HG03103 (cell line): ENCODE data around the gene WDFY2.
"Not testable (repeated sequence)": the region's sequence is repeated elsewhere in the genome, so short reads cannot be mapped to it uniquely, and the experiment has no call there.

Experiments
- ATAC-seq: cut with Tn5 transposase; IDR thresholded peaks from one replicate; pipeline ENCODE4 v1.9.1; 2021; ENCODE audit warnings: low read depth; ENCODE audit not compliant: unreplicated experiment

WDFY2 gene

DNA sequence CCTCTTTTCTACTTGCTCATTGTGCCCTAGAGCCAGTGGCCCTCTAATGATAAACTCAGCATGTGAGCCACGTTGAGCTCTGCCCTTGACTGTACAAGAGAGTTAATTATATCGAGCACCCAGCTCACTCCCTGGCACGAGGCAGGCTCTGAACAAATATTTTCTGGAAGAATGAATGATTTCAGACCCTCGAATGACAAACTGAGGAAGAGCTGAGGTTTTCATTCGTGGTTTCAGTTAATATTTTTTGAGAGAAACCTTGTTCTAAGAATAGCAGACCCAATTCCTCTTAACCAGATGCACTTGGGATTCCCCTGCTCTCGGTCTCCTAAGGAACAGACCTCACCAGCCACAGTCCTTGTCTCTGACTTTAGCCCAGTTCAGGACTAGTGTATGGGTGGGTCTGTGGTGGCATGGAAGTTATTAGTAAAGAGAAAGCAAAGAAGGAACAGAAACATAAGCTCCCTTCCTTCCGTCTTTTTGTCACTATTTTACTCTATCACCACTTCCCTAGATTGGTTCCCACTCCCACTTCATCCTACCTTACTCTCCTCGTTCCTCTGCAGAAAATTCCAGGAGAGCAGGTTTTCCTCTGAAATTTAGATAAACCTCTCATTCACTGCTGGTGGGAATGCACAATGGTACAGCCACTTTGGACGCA lies 22.1 kb upstream of the WDFY2 start:
- peak; percentile 68 for ATAC-seq

DNA sequence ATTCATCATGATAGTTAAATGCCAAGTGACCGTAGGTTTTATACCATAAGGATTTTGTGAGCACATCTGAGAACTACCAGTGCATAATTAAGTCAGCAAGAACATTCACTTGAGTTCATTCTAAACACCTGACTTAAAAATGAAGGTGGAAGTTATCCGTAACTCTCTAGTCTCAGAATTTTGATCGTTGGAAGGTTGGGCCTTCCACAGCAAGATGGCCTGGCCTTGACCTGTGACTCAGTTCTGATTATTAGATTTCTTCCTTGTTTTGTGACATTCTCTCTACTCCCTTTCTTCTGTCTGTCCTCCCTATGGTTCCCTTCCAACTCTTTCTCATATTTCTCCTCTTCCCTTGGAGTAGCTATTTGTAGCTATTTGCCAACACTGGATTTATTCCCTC lies 20.0 kb upstream of the WDFY2 start:
- ATAC-seq: no peak

DNA sequence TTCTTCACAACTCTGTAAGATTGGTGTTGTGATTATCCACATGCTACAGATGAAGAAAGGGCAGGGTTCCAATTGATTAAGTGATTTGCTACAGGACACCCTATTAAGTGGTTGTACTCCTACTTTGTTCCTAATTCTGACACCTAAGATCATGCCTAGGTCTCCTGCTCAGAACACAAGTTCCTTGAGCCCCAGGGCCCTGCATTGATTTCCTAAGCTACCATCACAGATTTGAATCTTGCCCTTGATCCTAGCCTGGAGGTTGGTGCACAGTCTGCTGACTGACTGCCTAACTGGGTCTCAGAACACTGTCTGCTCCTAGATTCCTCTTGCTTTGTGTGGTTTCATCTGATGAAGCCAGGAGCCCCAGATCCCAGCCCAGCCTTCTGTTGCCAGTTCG lies 19.6 kb upstream of the WDFY2 start:
- no peak for ATAC-seq

DNA sequence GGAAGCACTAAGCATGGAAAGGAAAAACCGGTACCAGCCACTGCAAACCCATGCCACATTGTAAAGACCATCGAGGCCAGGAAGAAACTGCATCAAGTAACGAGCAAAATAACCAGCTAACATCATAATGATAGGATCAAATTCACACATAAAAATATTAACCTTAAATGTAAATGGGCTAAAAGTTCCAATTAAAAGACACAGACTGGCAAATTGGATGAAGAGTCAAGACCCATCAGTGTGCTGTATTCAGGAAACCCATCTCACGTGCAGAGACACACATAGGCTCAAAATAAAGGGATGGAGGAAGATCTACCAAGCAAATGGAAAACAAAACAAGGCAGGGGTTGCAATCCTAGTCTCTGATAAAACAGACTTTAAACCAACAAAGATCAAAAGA lies 15.3 kb upstream of the WDFY2 start:
- ATAC-seq: not testable (repeated sequence)

DNA sequence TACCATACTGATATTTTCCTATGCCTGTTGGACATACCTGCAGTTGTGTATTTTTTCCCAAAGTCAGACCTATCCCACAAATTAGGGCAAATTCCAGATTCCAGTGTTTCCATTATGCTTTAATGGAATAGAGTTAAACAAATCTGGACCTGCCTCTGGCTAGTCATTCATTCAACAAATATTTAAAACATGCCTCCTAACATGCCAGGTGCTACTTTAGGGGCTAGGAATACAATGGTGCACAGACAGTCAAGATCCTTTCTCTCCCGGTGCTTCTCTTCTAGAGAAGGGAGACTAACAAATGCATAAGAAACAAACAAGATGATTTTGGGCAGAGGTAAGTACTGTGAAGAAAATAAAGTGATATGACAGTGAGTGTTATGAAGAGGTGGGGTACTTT lies 7.5 kb upstream of the WDFY2 start:
- ATAC-seq: no peak

DNA sequence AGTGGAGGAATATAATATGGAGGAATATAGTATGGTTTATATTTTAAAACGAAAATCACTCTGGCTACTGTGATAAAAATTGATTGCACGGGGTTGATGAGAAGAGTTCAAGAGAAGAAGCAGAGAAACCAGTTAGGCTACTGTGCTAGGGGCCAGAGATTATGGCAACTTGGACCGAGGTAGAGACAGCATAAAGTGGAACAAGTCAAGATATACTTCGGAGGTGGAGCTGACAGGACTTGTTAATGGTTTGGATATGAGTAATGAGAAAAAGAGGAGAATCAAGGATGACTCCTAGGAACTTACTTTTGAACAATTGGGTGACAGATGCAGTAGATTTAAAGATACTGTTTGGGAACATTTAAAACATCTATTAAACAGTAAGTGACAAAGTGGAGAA lies 6.6 kb upstream of the WDFY2 start:
- no peak for ATAC-seq

DNA sequence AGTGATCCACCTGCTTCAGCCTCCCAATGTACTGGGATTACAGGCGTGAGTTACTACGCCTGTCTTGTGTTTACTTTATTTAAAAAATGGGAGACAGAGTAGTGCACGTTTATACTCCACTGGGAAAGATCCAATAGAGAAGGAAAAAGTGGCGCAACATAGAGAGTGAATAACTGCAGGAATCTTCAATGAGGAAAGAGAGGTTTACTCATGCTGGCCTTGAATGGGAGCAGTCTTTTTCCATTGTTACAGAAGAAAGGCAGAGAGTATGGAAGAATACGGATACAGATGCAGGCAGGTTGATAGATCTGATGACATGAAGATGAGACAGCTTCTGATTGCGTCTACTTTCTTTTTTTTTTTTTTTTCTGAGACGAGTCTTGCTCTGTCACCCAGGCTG lies 4.6 kb upstream of the WDFY2 start:
- no peak for ATAC-seq

DNA sequence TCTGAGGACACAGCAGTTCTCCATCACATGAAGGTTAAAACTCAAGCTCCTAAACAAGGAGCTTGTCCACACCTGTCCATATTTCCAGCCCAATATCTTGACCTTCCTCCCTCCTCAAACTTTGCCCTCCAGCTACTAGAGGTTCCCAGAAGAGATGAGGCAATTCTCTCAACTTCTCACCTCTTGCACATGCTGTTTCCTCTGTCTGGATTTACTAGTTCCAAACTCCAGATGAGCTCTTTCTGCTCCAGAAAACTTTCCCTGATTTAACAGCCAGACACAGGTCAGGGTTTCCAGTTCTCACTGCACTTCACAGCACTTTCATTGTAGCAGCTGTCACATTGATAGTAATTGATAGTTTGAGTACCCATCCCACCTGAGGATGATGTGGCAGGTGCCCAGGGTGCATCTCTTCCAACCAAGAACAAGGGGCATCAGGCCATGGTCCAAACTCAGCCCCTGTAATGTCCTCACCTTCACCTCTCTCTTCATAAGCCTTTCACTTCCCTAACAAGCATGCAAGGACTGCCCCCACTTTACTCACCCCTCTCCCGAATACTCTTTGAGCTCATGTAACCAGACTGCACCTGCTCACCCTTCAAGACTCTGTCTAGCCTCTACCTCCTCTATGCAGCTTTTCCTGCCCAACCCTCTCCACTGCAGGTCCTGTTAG lies 3.0 kb upstream of the WDFY2 start:
- ATAC-seq: no peak

DNA sequence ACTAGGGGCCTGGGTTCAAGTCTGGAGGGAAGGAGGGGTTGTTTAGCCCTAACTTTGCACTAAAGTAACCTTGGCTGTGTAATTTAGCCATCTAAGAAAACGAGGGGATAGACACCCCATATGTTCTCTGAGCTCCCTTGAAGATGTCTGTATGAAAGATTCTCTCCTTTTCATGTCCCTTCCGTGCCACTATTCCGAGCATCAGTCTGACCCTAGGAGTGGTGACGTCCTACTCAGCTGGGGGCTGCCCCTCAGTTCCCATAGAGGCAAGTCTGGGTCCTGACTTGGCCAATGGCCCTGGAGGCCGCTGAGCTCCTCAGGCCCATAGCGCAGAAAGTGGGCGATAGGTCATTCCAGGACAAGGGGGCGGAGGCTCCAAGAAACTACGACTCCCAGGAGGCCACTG lies 790 bp upstream of the WDFY2 start:
- no peak for ATAC-seq

DNA sequence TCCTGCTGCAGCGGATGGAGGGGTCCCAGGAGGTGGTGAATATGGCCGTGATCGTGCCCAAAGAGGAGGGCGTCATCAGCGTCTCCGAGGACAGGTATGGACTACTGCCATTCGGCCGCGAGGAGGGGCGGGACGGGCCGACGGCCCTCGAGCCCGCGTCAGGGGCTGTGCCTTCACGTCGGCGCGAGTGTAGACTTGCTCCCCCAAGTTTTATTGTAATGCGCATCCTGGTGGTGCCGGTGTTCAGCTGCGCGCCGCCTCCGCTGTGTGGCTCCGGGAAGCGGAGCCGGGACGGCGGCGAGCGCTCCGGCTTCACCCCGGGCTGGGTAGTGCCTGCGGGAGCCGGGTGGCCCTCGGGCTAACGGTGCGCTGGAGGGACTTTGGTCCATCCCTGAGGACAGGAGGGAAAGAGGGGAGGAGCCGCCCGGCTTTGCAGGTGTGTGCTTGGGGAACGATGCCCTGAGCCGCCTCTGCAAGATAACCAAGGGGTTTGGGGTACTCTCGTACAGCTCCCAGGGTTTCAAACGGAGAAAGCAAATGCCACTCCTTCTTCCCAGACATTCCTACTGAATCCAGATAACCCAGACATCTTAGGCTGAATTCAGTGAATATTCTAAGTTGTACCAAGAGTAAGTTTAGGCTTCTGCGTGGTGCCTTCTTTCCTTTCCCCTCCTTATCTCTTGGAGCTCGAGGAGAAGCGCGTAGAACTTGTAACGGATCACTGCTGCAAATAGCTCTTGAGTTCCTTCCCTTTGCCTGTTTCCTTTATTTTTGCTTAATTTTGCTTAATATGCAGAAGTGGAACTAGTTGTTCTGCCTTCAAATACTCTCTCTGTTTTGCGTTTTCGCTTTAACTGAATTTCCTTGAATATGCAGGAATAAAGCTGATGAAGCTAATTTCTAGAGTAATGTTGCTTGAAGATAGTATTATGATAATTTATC lies 740 bp downstream of the WDFY2 start:
- peak; percentile 32 for ATAC-seq

DNA sequence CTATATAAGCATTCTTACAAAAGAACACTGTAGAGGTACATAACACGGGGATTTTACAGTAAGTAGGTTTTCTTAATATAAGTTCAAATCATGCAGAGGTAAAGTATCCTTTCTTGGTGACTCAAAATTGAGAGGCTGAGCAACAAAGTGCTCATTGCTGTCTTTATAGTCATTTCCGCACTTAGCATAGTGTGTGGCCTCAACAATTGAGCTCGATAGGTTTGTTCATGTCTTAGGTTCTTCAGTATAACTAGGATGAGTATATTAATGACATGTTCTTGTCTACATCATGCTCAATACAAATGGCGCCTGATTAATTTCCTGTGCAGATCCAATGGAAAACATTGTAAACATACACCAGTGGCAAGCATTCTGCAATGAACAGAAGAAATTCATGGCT lies 1.4 kb downstream of the WDFY2 start:
- no peak for ATAC-seq

DNA sequence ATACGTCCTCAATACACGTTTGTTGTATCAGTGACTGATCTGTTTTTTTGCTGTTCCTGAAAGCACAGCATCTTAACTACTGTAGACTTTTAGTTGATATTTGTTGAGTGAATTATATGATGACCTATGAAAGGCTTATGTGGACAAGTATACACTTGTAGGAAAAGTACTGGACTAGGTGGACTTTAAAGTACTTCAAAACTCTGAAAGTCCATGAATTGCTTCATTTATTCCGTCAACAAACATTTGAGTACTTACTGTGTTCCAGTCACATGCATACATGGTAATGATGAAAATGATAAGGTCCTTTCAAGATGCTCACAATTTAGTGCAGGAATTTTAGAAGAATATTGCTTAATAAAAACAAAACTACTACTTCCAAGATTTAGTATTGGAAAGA lies 3.1 kb downstream of the WDFY2 start:
- no peak for ATAC-seq

DNA sequence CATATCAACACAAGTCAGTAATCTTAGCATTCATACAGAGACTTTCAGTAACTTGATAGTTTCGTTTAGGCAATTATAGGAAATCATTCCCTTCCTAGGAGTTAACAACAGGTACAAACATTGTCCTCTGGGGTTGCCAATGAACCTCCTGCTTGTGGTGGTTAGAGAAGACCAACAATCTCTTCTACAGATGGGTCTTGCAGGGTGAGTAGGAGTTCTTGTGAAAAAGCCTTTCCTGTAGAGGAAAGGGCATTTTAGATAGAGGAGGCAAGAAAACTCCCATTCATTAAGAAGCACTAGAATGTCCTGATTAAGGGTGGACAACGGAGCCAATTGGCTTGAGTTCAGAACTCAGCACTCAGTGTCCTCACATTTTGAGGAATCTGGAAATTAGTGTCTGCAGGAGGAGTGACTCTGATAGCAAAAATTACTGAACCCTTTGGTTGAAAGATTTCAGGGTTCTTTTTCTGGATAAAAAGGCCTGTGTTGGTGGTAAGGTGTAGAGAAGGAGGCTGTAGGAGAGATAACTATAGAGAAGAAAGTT lies 4.2 kb downstream of the WDFY2 start:
- no peak for ATAC-seq

DNA sequence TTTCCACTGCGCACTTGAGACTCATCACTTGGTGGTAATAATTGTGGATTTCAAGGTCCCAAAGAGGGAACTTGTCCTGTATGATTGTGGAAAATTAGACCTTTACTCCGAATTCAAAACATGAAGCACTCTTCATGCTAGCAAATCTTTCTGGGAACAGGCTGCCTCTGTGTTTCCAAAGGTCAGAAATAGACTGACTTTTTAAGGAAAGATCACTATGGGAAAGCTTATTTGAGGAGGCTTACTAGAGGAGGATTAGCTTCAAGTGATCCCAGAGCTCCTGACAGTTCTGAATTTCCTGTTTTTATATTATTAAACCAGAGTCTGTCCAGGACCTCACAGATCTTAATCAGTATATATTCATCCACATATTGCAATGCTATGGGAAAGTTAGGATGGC lies 5.5 kb downstream of the WDFY2 start:
- ATAC-seq: no peak

DNA sequence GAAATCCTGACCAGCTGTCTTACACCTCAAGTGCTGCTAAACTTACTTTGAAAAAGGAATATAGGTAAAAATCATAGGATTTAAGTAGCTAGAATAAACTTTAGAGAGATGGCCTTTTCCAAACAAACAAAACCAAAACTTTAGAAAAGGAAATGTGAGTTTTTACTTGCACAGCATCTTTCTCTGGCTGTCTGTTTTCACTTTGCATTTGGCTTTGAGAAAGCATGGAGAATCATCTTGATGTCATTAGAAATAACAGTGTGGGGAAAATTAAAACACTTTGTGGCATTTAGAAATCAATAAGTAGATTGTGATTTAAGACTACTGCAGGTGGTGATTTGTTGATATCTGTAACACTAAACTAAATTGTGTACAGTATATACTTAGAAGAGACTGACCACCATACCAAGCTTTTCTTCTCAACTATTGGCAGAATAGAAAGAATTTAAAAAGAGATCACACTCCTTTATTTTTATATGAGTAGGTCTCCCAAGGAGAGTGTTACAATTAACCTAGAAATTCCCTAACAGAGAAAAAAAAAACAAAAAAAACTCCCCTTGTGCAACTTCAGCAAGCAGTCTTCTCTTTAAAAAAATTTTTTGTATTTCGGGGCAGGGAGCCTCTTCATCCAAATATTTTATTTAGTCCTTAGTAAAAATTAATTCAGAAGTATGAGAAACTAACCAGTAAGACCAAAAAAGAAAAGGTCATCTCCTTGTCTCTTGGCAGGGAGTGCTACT lies 6.1 kb downstream of the WDFY2 start:
- ATAC-seq: no peak

DNA sequence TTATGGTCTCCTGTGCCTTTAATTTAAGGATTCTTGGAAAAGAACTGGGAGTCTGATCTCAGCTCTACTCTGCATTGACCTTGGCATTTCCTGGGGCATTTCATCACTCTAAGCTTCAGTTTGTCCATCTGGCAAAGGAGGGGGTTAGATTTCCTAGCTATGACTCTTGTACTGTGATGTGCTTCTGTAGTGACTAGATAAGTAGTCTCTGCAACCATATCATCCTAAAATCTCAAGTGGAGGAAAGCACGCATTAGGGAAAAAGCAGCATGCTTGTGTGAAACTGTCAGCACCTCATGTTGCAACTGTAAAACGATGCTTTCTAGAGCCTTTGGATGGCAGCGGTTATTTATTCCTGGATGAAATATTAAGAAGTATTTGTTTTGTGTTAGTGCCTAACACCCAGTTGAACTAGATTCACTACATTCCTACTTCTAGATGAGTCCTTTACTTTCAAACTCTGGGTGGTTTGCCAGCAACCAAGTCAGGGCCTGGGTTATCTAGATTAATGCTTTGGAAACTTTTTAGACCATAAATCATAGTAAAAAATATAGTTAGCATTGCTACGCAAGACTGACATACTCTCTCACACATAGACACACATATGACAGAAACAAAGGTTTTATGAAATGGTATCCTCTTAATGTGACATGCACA lies 6.8 kb downstream of the WDFY2 start:
- no peak for ATAC-seq

DNA sequence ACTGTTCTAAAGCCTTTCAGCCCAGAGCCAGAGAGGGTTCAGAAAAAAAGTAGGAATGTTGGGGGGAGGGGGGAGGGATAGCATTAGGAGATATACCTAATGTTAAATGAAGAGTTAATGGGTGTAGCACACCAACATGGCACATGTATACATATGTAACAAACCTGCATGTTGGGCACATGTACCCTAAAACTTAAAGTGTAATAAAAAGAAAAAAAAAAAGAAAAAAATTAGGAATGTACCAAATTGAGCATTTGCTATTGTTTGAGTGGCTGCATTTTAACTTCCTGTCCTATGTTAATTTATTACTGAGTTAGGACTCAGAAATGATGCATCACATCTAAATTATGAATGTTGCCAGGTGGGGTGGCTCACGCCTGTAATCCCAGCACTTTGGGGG lies 7.7 kb downstream of the WDFY2 start:
- ATAC-seq: not testable (repeated sequence)

DNA sequence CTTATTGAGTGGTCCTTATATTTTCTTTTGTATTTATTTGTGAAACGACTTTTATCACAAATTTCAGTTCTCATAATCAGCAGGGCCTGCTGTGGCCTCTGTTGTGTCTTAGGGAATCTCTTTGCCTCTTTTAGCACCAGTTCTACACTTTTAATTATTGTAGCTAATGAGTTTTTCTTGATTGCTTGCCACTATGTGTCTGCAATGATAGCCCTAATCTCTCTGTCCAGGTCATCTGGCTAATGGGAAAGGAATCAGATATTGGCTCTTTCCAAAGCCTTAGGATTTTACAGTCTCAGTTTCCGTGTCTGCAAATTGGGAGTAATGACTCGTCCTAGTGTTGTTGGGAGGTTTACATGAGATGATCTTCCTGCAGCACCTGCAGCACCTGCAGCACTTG lies 10.2 kb downstream of the WDFY2 start:
- ATAC-seq: no peak

DNA sequence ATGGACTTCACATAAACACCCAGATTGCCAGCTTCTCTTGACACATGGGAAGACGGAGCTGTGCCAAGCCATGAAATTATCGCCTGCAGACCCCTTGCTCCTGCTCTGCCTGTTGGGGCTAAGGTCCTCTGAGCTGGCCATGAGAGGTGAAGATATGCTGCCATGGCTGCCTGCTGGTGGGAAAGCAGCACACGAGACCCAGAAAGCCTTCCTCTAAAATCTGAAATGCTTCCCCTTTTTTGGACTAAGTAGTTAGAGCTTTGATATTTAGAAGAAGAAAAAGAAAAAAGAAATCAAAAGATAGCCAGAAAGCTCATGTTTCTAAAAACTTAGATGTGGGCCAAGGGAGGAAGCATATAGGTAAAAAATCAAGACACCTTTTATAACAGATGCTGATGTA lies 11.2 kb downstream of the WDFY2 start:
- ATAC-seq: no peak

DNA sequence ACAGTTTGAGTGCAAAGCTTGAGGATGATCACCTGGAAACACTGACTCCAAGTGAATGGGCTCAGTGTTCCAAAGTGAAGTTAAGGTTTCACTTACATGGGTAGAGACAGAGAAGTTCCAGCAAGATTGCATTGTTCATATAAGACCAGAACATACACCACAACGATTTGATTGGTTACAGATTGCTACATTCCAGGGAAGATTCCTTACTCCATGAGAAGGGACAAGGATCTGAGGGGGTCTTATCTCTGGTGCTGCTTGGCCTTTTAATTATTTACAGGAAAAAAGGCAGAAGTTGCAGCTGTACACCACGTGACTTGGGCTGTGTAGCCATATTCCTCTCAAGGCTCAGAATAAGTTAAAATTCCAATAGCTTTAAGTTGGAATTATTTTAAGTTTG lies 12.3 kb downstream of the WDFY2 start:
- no peak for ATAC-seq
